Panc1 (cell line): ENCODE measurements around the gene RIOK1.

Experiments used
- TCF7L2 ChIP-seq: IDR thresholded peaks from 2 replicates; pipeline ENCODE4 v1.6.1; 2011; ENCODE audit warnings: mild to moderate bottlenecking, low read depth, low read length, inconsistent platforms
- TF ChIP-seq, protein P1 (sequence below): fragments of 450-650 bp; IDR thresholded peaks from 2 replicates; pipeline ENCODE4 v1.5.1; 2017; ENCODE audit warnings: mild to moderate bottlenecking
- TF ChIP-seq, protein P2 (sequence below), 2 experiments: IDR thresholded peaks; 2 replicates each; pipeline ENCODE4 v1.6.1; 2011 to 2012; ENCODE audit warnings: low read depth in 2 of 2, control low read depth in 1 of 2, low read length in 1 of 2, mild to moderate bottlenecking in 1 of 2, moderate library complexity in 1 of 2; ENCODE audit not compliant: insufficient read depth in 1 of 2

- TF ChIP-seq, protein P1, sequence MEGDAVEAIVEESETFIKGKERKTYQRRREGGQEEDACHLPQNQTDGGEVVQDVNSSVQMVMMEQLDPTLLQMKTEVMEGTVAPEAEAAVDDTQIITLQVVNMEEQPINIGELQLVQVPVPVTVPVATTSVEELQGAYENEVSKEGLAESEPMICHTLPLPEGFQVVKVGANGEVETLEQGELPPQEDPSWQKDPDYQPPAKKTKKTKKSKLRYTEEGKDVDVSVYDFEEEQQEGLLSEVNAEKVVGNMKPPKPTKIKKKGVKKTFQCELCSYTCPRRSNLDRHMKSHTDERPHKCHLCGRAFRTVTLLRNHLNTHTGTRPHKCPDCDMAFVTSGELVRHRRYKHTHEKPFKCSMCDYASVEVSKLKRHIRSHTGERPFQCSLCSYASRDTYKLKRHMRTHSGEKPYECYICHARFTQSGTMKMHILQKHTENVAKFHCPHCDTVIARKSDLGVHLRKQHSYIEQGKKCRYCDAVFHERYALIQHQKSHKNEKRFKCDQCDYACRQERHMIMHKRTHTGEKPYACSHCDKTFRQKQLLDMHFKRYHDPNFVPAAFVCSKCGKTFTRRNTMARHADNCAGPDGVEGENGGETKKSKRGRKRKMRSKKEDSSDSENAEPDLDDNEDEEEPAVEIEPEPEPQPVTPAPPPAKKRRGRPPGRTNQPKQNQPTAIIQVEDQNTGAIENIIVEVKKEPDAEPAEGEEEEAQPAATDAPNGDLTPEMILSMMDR = no peak
- TF ChIP-seq TCF7L2 = no peak
- TF ChIP-seq, protein P2, sequence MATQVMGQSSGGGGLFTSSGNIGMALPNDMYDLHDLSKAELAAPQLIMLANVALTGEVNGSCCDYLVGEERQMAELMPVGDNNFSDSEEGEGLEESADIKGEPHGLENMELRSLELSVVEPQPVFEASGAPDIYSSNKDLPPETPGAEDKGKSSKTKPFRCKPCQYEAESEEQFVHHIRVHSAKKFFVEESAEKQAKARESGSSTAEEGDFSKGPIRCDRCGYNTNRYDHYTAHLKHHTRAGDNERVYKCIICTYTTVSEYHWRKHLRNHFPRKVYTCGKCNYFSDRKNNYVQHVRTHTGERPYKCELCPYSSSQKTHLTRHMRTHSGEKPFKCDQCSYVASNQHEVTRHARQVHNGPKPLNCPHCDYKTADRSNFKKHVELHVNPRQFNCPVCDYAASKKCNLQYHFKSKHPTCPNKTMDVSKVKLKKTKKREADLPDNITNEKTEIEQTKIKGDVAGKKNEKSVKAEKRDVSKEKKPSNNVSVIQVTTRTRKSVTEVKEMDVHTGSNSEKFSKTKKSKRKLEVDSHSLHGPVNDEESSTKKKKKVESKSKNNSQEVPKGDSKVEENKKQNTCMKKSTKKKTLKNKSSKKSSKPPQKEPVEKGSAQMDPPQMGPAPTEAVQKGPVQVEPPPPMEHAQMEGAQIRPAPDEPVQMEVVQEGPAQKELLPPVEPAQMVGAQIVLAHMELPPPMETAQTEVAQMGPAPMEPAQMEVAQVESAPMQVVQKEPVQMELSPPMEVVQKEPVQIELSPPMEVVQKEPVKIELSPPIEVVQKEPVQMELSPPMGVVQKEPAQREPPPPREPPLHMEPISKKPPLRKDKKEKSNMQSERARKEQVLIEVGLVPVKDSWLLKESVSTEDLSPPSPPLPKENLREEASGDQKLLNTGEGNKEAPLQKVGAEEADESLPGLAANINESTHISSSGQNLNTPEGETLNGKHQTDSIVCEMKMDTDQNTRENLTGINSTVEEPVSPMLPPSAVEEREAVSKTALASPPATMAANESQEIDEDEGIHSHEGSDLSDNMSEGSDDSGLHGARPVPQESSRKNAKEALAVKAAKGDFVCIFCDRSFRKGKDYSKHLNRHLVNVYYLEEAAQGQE (IDR thresholded peaks at IDR 0.05; ENCODE audit: insufficient read depth in 1 of 2, low read depth in 2 of 2, low read length in 1 of 2) = no peak
Measured at GRCh38 chr6:7431674-7432390, 42.2 kb downstream of the RIOK1 start.
